Central memory CD4-positive, alpha-beta T cell (primary cell): ENCODE measurements around the gene NAA50.

Experiments
- DNase-seq: peaks from one replicate; pipeline ENCODE4 v3.0.0; 2022

The NAA50 gene

GRCh38 chr3:113685124-113685523 lies 60.9 kb downstream of the NAA50 start:
- no peak for DNase-seq

GRCh38 chr3:113684271-113684819 lies 61.7 kb downstream of the NAA50 start:
- DNase-seq = no peak

GRCh38 chr3:113678773-113679172 lies 67.3 kb downstream of the NAA50 start:
- DNase-seq = no peak

- DNase-seq = no peak
These were observed 68.3 kb downstream of the NAA50 start for GRCh38 chr3:113677737-113678136.

- DNase-seq = no peak
These were observed 69.8 kb downstream of the NAA50 start for GRCh38 chr3:113676261-113676660.

- DNase-seq = no peak
These were observed 72.5 kb downstream of the NAA50 start for GRCh38 chr3:113673593-113673992.

- no peak for DNase-seq
These were observed 78.0 kb downstream of the NAA50 start for GRCh38 chr3:113668015-113668414.
